SIG-M5 (cell line): ENCODE results near the gene PLD6.
"Not testable (repeated sequence)": the region's sequence is repeated elsewhere in the genome, so short reads cannot be mapped to it uniquely, and the experiment has no call there.

ENCODE experiments used
- DNase-seq: peaks from one replicate; lab custom pipeline; 2025; lab: John Stamatoyannopoulos, UW

Gene PLD6

GRCh38 chr17:17206124-17206912 lies at the start of gene PLD6:
TSS of gene PLD6 (minus strand) at chr17:17206333. CDS start at chr17:17206286, 47 bp downstream.
- DNase-seq = peak; percentile 54

GRCh38 chr17:17255689-17256088 lies 49.6 kb upstream of the PLD6 start:
- not testable (repeated sequence) for DNase-seq

GRCh38 chr17:17254036-17254435 lies 47.9 kb upstream of the PLD6 start:
- no peak for DNase-seq

GRCh38 chr17:17253406-17253805 lies 47.3 kb upstream of the PLD6 start:
- DNase-seq = no peak

- no peak for DNase-seq
Observed at GRCh38 chr17:17252149-17252661, 46.1 kb upstream of the PLD6 start.

- no peak for DNase-seq
Observed at GRCh38 chr17:17246879-17247278, 40.7 kb upstream of the PLD6 start.

- no peak for DNase-seq
Observed at GRCh38 chr17:17243163-17243562, 37.0 kb upstream of the PLD6 start.

- DNase-seq = no peak
Observed at GRCh38 chr17:17242246-17242645, 36.1 kb upstream of the PLD6 start.

- DNase-seq = no peak
Observed at GRCh38 chr17:17241656-17242055, 35.5 kb upstream of the PLD6 start.

- DNase-seq = no peak
Observed at GRCh38 chr17:17239832-17240231, 33.7 kb upstream of the PLD6 start.

GRCh38 chr17:17237026-17237799 lies 31.1 kb upstream of the PLD6 start, which contains the start of gene FLCN:
TSS of gene FLCN (minus strand) at chr17:17237168. CDS start at chr17:17228137, 9,031 bp downstream.
- no peak for DNase-seq

- DNase-seq = no peak
Observed at GRCh38 chr17:17236295-17237025, 30.3 kb upstream of the PLD6 start.

- DNase-seq = no peak
Observed at GRCh38 chr17:17235212-17236174, 29.4 kb upstream of the PLD6 start.

GRCh38 chr17:17232303-17232621 lies 26.1 kb upstream of the PLD6 start:
- no peak for DNase-seq

- no peak for DNase-seq
Observed at GRCh38 chr17:17231621-17232302, 25.6 kb upstream of the PLD6 start.

GRCh38 chr17:17229416-17230384 lies 23.6 kb upstream of the PLD6 start:
- no peak for DNase-seq

- DNase-seq = no peak
Observed at GRCh38 chr17:17228521-17229279, 22.6 kb upstream of the PLD6 start.
